ENCODE results near the gene BLOC1S5.

Gene BLOC1S5

GRCh38 chr6:8087870-8088754 lies 23.9 kb upstream of the BLOC1S5 start:
- DNase-seq (ENCODE audit: extremely low read depth, low read depth) = no peak
- H3K4me3 ChIP-seq (replicated peaks; ENCODE audit: low read depth, low read length) = no peak overlapping the region
- TF ChIP-seq CTCF (IDR thresholded peaks at IDR 0.05; ENCODE audit: low read depth, low read length, missing control alignments) = no peak

GRCh38 chr6:8086755-8087306 lies 22.6 kb upstream of the BLOC1S5 start:
- no peak overlapping the region for H3K4me3 ChIP-seq (replicated peaks; ENCODE audit: low read depth, low read length)
- TF ChIP-seq CTCF (IDR thresholded peaks at IDR 0.05; ENCODE audit: low read depth, low read length, missing control alignments) = no peak
- DNase-seq (ENCODE audit: extremely low read depth, low read depth) = no peak

GRCh38 chr6:8085053-8085511 lies 20.9 kb upstream of the BLOC1S5 start:
- H3K4me3 ChIP-seq (replicated peaks; ENCODE audit: low read depth, low read length) = no peak overlapping the region
- no peak for TF ChIP-seq CTCF (IDR thresholded peaks at IDR 0.05; ENCODE audit: low read depth, low read length, missing control alignments)
- DNase-seq (ENCODE audit: extremely low read depth, low read depth) = peak; percentile 76

- TF ChIP-seq CTCF (IDR thresholded peaks at IDR 0.05; ENCODE audit: low read depth, low read length, missing control alignments) = no peak
- DNase-seq (ENCODE audit: extremely low read depth, low read depth) = no peak
- no peak overlapping the region for H3K4me3 ChIP-seq (replicated peaks; ENCODE audit: low read depth, low read length)
Measured at GRCh38 chr6:8084586-8084985, 20.4 kb upstream of the BLOC1S5 start.

- TF ChIP-seq CTCF (IDR thresholded peaks at IDR 0.05; ENCODE audit: low read depth, low read length, missing control alignments) = no peak
- no peak overlapping the region for H3K4me3 ChIP-seq (replicated peaks; ENCODE audit: low read depth, low read length)
- no peak for DNase-seq (ENCODE audit: extremely low read depth, low read depth)
Measured at GRCh38 chr6:8082954-8083858, 19.0 kb upstream of the BLOC1S5 start.

- H3K4me3 ChIP-seq (replicated peaks; ENCODE audit: low read depth, low read length) = no peak overlapping the region
- no peak for DNase-seq (ENCODE audit: extremely low read depth, low read depth)
- TF ChIP-seq CTCF (IDR thresholded peaks at IDR 0.05; ENCODE audit: low read depth, low read length, missing control alignments) = no peak
Measured at GRCh38 chr6:8082572-8082953, 18.4 kb upstream of the BLOC1S5 start.

Measured in HFF-Myc (cell line).